Measurements from ENCODE around the gene HSF5.
"Not testable (repeated sequence)": the region's sequence is repeated elsewhere in the genome, so short reads cannot be mapped to it uniquely, and the experiment has no call there.

HSF5 gene

GRCh38 chr17:58412064-58412703 is 76.0 kb downstream of the HSF5 start:
- no peak for DNase-seq

GRCh38 chr17:58411408-58411894 is 76.8 kb downstream of the HSF5 start:
- no peak for DNase-seq

GRCh38 chr17:58410714-58411407 is 77.3 kb downstream of the HSF5 start:
- DNase-seq = no peak

- no peak for DNase-seq
These were observed 78.8 kb downstream of the HSF5 start for GRCh38 chr17:58409432-58409831.

GRCh38 chr17:58403311-58403710 is 84.9 kb downstream of the HSF5 start:
- DNase-seq = no peak

- peak; percentile 37 for DNase-seq
These were observed 85.5 kb downstream of the HSF5 start for GRCh38 chr17:58402679-58403078.

- peak; percentile 60 for DNase-seq
These were observed 86.2 kb downstream of the HSF5 start for GRCh38 chr17:58402047-58402446.

- DNase-seq = no peak
These were observed 86.9 kb downstream of the HSF5 start for GRCh38 chr17:58401287-58401686.

- DNase-seq = no peak
These were observed 87.4 kb downstream of the HSF5 start for GRCh38 chr17:58400826-58401225.

- DNase-seq = no peak
These were observed 88.2 kb downstream of the HSF5 start for GRCh38 chr17:58399974-58400373.

GRCh38 chr17:58398574-58399266 is 89.5 kb downstream of the HSF5 start:
- no peak for DNase-seq

GRCh38 chr17:58397421-58397820 is 90.8 kb downstream of the HSF5 start:
- DNase-seq = not testable (repeated sequence)

- DNase-seq = no peak
These were observed 92.0 kb downstream of the HSF5 start for GRCh38 chr17:58396173-58396572.

GRCh38 chr17:58394534-58395223 is 93.5 kb downstream of the HSF5 start:
- no peak for DNase-seq

GRCh38 chr17:58391302-58391984 is 96.8 kb downstream of the HSF5 start:
- no peak for DNase-seq

GRCh38 chr17:58390884-58391283 is 97.3 kb downstream of the HSF5 start:
- DNase-seq = no peak

GRCh38 chr17:58388302-58389190 is 99.7 kb downstream of the HSF5 start:
- no peak for DNase-seq

GRCh38 chr17:58387834-58388233 is 100.4 kb downstream of the HSF5 start:
- DNase-seq = no peak

GRCh38 chr17:58386708-58387107 is 101.5 kb downstream of the HSF5 start:
- DNase-seq = no peak

- DNase-seq = no peak
These were observed 102.8 kb downstream of the HSF5 start for GRCh38 chr17:58385359-58385899.

GRCh38 chr17:58384897-58385296 is 103.3 kb downstream of the HSF5 start:
- DNase-seq = no peak

Measured in fibroblast of skin of back (primary cell).